Measurements from ENCODE around the gene CLPX.

CLPX gene

GRCh38 chr15:65204236-65204930 is 19.2 kb upstream of the CLPX start:
- Histone ChIP-seq H4K20me1 (ENCODE audit: insufficient read depth, low read length) (no peaks in the 10 kb centered on the region), H3K36me3 (replicated peaks; ENCODE audit: insufficient read depth, low read length) (no peaks in the 10 kb centered on the region), H2AFZ (ENCODE audit: low read length) (no peak overlapping the region), H3K79me2 (ENCODE audit: low read length) (no peaks in the 10 kb centered on the region), H3F3A (ENCODE audit: insufficient read depth, low read length) (no peaks in the 10 kb centered on the region), H3K4me3 (ENCODE audit: low read length) (no peak overlapping the region), H3K9ac (ENCODE audit: low read length) (no peak overlapping the region), H3K9me3 (replicated peaks; ENCODE audit: insufficient read depth, low read length) (no peaks in the 10 kb centered on the region), H3K9me2 (replicated peaks; ENCODE audit: insufficient read depth, low read length) (no peaks in the 10 kb centered on the region), H3K4me1 (ENCODE audit: low read length) (no peaks in the 10 kb centered on the region), H3K27ac (ENCODE audit: low read length) (no peak overlapping the region), H3K4me2 (ENCODE audit: low read depth, low read length) (no peak overlapping the region), H3K27me3 (replicated peaks; ENCODE audit: insufficient read depth, low read length) (no peaks in the 10 kb centered on the region)
- no peak for DNase-seq
- TF ChIP-seq EZH2phosphoT487 (IDR thresholded peaks at IDR 0.05; ENCODE audit: low read length) (no peak), CTCF (IDR thresholded peaks at IDR 0.05; ENCODE audit: low read length) (no peak), EZH2 (optimal IDR thresholded peaks at IDR 0.05; ENCODE audit: low read depth, low read length) (no peak)

GRCh38 chr15:65201918-65202317 is 16.8 kb upstream of the CLPX start:
- no peak overlapping the region for H3K27ac ChIP-seq (ENCODE audit: low read length)
- no peaks in the 10 kb centered on the region for H3F3A ChIP-seq (ENCODE audit: insufficient read depth, low read length)
- H3K9ac ChIP-seq (ENCODE audit: low read length), result no peak overlapping the region
- H3K9me2 ChIP-seq (replicated peaks; ENCODE audit: insufficient read depth, low read length), result no peaks in the 10 kb centered on the region
- no peak for DNase-seq
- TF ChIP-seq EZH2 (optimal IDR thresholded peaks at IDR 0.05; ENCODE audit: low read depth, low read length), result no peak
- no peak for TF ChIP-seq CTCF (IDR thresholded peaks at IDR 0.05; ENCODE audit: low read length)
- H3K4me1 ChIP-seq (ENCODE audit: low read length), result no peaks in the 10 kb centered on the region
- no peak overlapping the region for H3K4me3 ChIP-seq (ENCODE audit: low read length)
- H3K27me3 ChIP-seq (replicated peaks; ENCODE audit: insufficient read depth, low read length), result no peaks in the 10 kb centered on the region
- no peaks in the 10 kb centered on the region for H4K20me1 ChIP-seq (ENCODE audit: insufficient read depth, low read length)
- H3K79me2 ChIP-seq (ENCODE audit: low read length), result no peaks in the 10 kb centered on the region
- H3K36me3 ChIP-seq (replicated peaks; ENCODE audit: insufficient read depth, low read length), result no peaks in the 10 kb centered on the region
- H3K9me3 ChIP-seq (replicated peaks; ENCODE audit: insufficient read depth, low read length), result no peaks in the 10 kb centered on the region
- H2AFZ ChIP-seq (ENCODE audit: low read length), result no peak overlapping the region
- H3K4me2 ChIP-seq (ENCODE audit: low read depth, low read length), result no peak overlapping the region

DNA sequence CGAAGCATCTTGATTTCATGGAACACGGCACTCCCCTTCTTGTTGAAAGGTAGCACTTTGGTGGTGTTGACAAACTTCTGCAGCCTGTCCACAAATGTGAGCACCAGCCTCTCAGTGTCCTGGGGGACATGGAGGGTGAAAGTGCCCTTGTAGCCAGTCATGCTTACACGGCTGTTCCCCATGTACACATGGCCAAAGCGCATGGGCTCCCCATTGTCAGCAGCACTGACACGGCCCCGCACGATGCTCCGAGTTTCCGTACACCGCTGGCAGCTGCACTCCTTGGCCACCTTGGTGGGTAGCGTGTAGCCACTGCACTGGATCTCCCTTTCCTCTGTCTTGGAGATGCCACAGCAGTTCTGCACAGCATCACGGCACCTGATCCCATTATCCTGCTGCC is 13.4 kb upstream of the CLPX start:
- Histone ChIP-seq H3K36me3 (replicated peaks; ENCODE audit: insufficient read depth, low read length) (no peaks in the 10 kb centered on the region), H3F3A (ENCODE audit: insufficient read depth, low read length) (no peaks in the 10 kb centered on the region), H3K9me2 (replicated peaks; ENCODE audit: insufficient read depth, low read length) (no peaks in the 10 kb centered on the region), H4K20me1 (ENCODE audit: insufficient read depth, low read length) (no peaks in the 10 kb centered on the region), H3K27ac (ENCODE audit: low read length) (no peak overlapping the region), H3K27me3 (replicated peaks; ENCODE audit: insufficient read depth, low read length) (no peaks in the 10 kb centered on the region), H3K9me3 (replicated peaks; ENCODE audit: insufficient read depth, low read length) (no peaks in the 10 kb centered on the region), H3K79me2 (ENCODE audit: low read length) (no peaks in the 10 kb centered on the region), H3K4me1 (ENCODE audit: low read length) (no peaks in the 10 kb centered on the region), H3K4me2 (ENCODE audit: low read depth, low read length) (no peak overlapping the region), H3K9ac (ENCODE audit: low read length) (no peak overlapping the region), H2AFZ (ENCODE audit: low read length) (no peak overlapping the region), H3K4me3 (ENCODE audit: low read length) (no peak overlapping the region)
- TF ChIP-seq CTCF (IDR thresholded peaks at IDR 0.05; ENCODE audit: low read length) (no peak), EZH2 (optimal IDR thresholded peaks at IDR 0.05; ENCODE audit: low read depth, low read length) (no peak), EZH2phosphoT487 (IDR thresholded peaks at IDR 0.05; ENCODE audit: low read length) (no peak)
- no peak for DNase-seq
